ENCODE results near the gene FYN.
"Not testable (repeated sequence)": the region's sequence is repeated elsewhere in the genome, so short reads cannot be mapped to it uniquely, and the experiment has no call there.

FYN gene

DNA sequence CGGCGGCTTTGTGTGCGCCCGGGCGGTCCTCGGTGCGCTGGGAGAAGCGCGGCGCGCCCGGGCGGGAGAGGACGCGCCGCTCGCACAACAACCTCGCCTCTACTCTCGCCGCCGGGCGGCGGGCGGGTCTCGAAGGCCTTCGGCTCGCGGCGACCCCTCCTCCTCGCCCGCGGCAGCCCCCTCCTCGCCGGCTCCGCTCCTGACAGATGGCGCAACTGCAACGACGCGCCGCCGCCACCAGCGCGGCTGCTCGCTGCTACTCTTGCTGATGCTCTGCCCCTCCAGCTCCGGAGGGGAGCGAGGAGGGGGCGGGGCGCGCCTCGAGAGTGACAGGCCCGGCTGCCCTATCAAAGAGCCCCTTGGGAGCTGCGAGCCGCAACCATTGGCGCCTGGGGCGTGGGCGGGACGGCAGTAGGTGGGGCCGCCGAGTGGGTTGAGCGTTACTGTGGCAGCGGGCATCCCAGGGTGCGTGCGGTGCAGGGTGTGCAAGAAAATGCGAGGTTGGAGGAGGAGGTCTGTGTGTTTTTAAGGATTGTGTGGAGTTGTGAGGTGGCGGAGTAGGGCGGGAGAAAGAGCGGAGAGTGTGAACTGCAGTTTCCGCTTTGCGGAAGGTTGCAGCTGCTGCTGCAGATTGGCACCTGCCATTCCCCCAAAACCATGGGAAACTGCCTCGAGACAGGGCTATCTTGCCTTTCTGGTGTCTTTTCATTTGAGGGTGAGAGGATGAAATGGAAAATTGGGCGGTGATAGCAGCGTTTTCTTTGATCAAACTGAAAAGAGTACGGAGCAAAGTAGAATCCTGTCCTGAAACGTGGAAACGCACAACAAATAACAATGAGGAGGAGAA, at the start of gene FYN:
Gene FYN (minus strand): TSS at position 275 of the 847 bp plus-strand sequence. CDS start 153,401 bp downstream, outside the sequence.
- DNase-seq, result peak; percentile 98

GRCh38 chr6:111922454-111923297, 49.4 kb upstream of the FYN start:
- DNase-seq, result no peak

GRCh38 chr6:111921103-111921502, 47.9 kb upstream of the FYN start:
- DNase-seq, result no peak

DNA sequence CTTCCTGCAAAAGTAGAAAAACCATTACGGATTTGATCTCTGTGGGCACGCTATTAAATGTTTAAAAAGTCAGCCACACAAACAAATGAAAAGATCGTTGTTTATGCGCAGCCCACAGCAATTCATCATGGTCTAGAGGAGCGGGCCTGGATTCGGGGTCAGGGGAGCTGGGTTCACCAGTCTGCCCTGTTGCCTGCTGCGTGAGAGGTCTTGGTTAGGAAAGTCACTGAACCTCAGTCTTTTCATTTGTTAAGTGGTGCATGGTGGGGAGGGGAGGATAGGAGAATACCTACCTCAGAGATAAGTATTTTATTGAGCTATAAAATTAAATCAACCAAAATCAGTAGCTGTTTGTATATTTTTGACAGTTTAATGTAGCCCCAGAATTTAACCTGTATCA, 47.3 kb upstream of the FYN start:
- DNase-seq, result no peak

DNA sequence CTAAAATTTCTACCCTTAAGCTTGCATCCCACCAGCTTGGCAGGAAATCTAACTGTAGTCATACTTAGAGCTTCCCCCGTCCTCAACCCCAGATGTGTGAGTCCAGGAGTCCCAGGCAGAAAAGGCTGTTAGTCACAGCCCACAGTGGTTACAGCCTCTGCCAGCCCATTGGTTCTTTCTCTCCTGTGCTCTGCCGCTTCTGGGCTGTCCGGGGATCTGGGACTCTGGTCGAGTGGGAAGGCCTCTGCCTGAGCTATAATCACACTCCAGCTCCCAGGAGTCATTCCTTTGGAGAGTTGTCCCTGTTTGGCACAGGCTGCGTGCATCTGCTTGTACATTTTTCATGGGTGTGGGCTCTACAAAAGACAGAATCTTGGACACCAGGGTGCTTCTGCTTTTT, 45.6 kb upstream of the FYN start:
- no peak for DNase-seq

- DNase-seq, result no peak
Measured at GRCh38 chr6:111916747-111917146, 43.5 kb upstream of the FYN start.

- no peak for DNase-seq
Measured at GRCh38 chr6:111914617-111915016, 41.4 kb upstream of the FYN start.

DNA sequence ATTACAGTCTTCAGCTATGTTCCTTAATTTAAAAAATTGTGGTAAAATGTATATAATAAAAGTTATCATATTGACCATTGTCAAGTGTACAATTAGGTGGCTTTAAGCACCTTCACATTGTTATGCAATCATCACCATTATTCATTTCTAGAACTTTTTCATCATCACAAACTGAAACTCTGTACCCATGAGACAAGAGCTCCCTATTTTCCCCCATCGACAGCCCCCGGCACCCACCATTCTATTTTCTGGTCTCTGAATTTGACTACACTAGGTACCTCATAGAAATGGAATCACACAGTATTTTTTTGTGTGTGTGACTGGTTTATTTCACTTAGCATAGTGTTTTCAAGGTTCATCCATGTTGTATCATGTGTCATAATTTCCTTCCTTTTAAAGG, 39.7 kb upstream of the FYN start:
- no peak for DNase-seq

- no peak for DNase-seq
Measured at GRCh38 chr6:111911428-111911827, 38.2 kb upstream of the FYN start.

DNA sequence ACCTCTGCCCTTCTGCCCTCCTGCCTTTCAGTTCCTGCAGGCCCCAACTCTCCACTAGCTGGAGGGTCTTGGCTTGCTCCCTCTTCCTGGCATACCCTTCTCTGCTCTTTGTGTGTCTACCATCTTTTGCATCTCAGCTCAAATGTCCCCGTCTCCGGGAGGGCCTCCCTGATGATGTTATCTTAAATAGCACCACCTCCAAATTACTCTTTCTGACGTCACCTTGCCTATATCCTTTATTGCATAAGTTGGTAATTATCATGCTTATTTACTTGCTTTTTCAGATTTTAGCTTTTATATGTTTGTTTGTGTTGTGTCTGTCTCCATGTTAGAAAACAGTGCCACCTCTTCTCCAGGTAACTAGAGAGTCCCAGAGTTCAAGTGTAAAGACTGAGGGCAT, 36.0 kb upstream of the FYN start:
- DNase-seq, result no peak

- DNase-seq, result not testable (repeated sequence)
Measured at GRCh38 chr6:111908365-111908764, 35.1 kb upstream of the FYN start.

DNA sequence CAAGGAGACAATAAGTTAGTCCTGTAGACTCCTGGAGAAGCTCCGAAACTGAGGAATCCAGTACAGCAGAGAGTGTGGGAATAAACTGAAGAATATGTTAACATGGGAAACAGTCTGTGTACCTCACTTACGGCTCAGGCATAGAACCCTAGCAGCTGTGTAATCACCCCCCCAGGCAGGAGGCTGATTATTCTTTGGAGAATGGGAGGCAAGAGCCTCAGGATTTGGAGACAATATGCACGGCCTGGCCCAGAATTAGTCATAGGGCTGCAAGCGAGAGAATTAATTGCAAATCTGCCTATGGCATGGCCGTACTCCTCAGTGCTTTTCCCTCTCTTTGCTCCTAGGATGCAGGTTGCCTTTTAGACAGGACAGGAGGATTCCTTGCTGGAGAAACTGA, 27.5 kb upstream of the FYN start:
- DNase-seq, result no peak

DNA sequence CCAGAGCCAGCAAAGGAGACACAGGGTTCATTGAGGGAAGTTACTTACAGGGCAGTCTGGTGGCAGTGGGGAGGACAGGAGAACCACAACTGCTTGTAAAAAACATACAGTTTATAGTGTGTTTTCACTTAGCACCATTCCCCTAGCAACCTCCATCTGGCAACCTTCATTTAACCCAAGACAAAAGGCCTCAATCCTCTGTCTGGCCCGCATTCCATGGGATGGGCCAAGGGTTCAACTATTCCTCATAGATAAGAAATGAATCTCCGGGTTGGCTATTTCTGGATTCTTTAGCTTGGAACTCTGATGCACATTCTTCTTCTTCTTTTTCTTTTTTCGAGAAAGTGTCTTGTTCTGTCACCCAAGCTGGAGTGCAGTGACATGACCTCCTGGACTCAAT, 26.3 kb upstream of the FYN start:
- DNase-seq, result no peak

GRCh38 chr6:111898452-111898851, 25.2 kb upstream of the FYN start:
- no peak for DNase-seq

- DNase-seq, result no peak
Measured at GRCh38 chr6:111894951-111895350, 21.7 kb upstream of the FYN start.

- DNase-seq, result no peak
Measured at GRCh38 chr6:111894272-111894671, 21.0 kb upstream of the FYN start.

- no peak for DNase-seq
Measured at GRCh38 chr6:111892431-111892830, 19.2 kb upstream of the FYN start.

DNA sequence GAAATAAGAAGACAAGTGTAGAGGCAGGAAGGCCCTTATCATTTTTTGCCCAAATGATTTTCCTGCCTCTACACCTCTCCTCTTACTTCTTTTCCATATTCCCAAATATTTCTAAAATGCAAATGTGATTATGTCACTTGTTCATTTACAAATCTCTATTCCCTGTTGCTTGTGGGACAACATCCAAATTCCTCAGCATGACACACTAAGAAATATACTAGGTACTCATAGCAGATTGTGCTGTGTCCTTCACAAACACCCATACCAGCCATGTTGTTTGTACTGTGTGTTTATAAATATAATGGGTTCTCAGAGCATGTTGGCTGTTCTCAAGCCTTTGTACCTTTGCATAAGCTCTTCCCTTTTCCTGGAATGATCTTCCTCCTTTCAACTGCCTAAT, 17.7 kb upstream of the FYN start:
- no peak for DNase-seq

DNA sequence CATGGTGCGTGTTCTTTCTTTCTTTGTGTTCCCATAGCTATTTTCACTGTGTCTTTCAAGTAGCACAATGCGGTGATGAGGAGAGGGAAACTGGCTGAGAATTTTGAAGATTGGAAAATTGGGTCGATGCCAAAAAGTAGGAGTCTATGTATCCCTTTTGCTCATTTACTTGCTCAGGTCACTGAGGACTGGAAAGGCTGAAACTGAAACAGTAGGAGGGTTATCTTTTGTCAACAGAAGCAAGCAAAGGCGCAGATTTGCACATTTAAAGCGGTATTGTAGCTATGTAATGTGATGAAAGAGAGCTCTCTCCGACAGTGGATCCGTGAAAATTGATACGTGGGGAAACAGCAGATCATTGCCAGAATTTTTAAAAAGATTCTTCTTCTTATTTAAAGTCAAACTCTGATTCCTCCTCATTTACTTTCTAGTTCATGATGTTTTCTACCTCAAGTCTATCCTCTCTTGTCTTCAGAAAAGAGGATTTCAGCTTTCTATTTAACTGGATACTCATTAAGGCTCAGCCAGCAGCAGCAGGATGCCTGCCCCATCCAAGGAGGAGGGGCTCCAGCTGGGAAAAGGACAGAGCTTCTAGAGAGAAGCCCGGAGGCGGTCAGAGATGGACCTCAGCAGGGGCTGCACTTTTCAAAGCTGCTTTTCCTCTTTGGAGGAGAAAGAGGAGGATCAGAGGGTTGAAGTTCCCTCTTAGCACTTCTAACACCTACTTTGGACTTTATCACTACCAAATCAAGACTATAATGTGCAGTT, 15.9 kb upstream of the FYN start:
- no peak for DNase-seq

DNA sequence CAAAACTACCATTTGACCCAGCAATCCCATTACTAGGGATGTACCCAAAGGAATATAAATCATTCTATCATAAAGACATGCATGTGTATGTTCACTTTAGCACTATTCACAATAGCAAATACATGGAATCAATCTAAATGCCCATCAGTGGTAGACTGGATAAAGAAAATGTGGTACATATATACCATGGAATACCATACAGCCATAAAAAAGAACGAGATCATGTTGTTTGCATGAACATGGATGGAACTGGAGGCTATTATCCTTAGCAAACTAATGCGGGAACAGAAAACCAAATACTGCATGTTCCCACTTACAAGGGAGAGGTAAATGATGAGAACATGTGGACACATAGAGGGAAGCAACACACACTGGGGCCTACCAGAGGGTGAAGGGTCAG, 13.5 kb upstream of the FYN start:
- not testable (repeated sequence) for DNase-seq

- no peak for DNase-seq
Measured at GRCh38 chr6:111885373-111886027, 12.2 kb upstream of the FYN start.

GRCh38 chr6:111884068-111884467, 10.8 kb upstream of the FYN start:
- DNase-seq, result no peak

Data from CD4-positive, alpha-beta T cell treated with Interleukin-4 for 1 hour (primary cell).